Measurements from ENCODE around the gene ADD1. TPM values are rescaled to one million over a fixed set of nuclear protein-coding genes. Genes with fewer than 3 reads are reported as not detected.

Gene ADD1
- total RNA-seq, 1 experiment from 2014 or later, result 224 TPM

- peaks cover 20% of the 10 kb centered on the region for H3K36me3 ChIP-seq (replicated peaks; ENCODE audit: control insufficient read depth, insufficient read depth, low read length)
- H3K27me3 ChIP-seq (ENCODE audit: control insufficient read depth, insufficient read depth, low read length), result no peaks in the 10 kb centered on the region
- no peak overlapping the region for H3K4me3 ChIP-seq (ENCODE audit: insufficient read depth, low read depth, low read length)
- DNase-seq, result no peak
These were observed 42.5 kb downstream of the ADD1 start for GRCh38 chr4:2886161-2886560.

- H3K4me3 ChIP-seq (ENCODE audit: insufficient read depth, low read depth, low read length), result no peak overlapping the region
These were observed 43.0 kb downstream of the ADD1 start for GRCh38 chr4:2886622-2887021.

GRCh38 chr4:2887343-2887742 lies 43.7 kb downstream of the ADD1 start:
- no peak for DNase-seq
- H3K27me3 ChIP-seq (ENCODE audit: control insufficient read depth, insufficient read depth, low read length), result no peaks in the 10 kb centered on the region
- H3K36me3 ChIP-seq (replicated peaks; ENCODE audit: control insufficient read depth, insufficient read depth, low read length), result peaks cover 20% of the 10 kb centered on the region
- H3K4me3 ChIP-seq (ENCODE audit: insufficient read depth, low read depth, low read length), result no peak overlapping the region

More at GRCh38 chr4:2886622-2887021, 43.0 kb downstream of the ADD1 start:
- Histone ChIP-seq H3K27me3 (ENCODE audit: control insufficient read depth, insufficient read depth, low read length) (no peaks in the 10 kb centered on the region), H3K36me3 (replicated peaks; ENCODE audit: control insufficient read depth, insufficient read depth, low read length) (peaks cover 20% of the 10 kb centered on the region)
- DNase-seq, result no peak

- Histone ChIP-seq H3K27me3 (ENCODE audit: control insufficient read depth, insufficient read depth, low read length) (no peaks in the 10 kb centered on the region), H3K36me3 (replicated peaks; ENCODE audit: control insufficient read depth, insufficient read depth, low read length) (peaks cover 22% of the 10 kb centered on the region), H3K4me3 (ENCODE audit: insufficient read depth, low read depth, low read length) (no peak overlapping the region)
- DNase-seq, result no peak
These were observed 45.2 kb downstream of the ADD1 start for GRCh38 chr4:2888886-2889285.

- peaks cover 15% of the 10 kb centered on the region for H3K36me3 ChIP-seq (replicated peaks; ENCODE audit: control insufficient read depth, insufficient read depth, low read length)
- no peak overlapping the region for H3K4me3 ChIP-seq (ENCODE audit: insufficient read depth, low read depth, low read length)
- DNase-seq, result no peak
- no peaks in the 10 kb centered on the region for H3K27me3 ChIP-seq (ENCODE audit: control insufficient read depth, insufficient read depth, low read length)
These were observed 47.6 kb downstream of the ADD1 start for GRCh38 chr4:2891294-2891693.

GRCh38 chr4:2893772-2894171 lies 50.1 kb downstream of the ADD1 start:
- Histone ChIP-seq H3K4me3 (ENCODE audit: insufficient read depth, low read depth, low read length) (no peak overlapping the region), H3K36me3 (replicated peaks; ENCODE audit: control insufficient read depth, insufficient read depth, low read length) (peaks cover 18% of the 10 kb centered on the region), H3K27me3 (ENCODE audit: control insufficient read depth, insufficient read depth, low read length) (no peaks in the 10 kb centered on the region)

GRCh38 chr4:2898001-2898400 lies 54.4 kb downstream of the ADD1 start:
- peaks cover 34% of the 10 kb centered on the region for H3K36me3 ChIP-seq (replicated peaks; ENCODE audit: control insufficient read depth, insufficient read depth, low read length)
- H3K27me3 ChIP-seq (ENCODE audit: control insufficient read depth, insufficient read depth, low read length), result no peaks in the 10 kb centered on the region
- no peak overlapping the region for H3K4me3 ChIP-seq (ENCODE audit: insufficient read depth, low read depth, low read length)
- DNase-seq, result no peak

More at GRCh38 chr4:2893772-2894171, 50.1 kb downstream of the ADD1 start:
- DNase-seq, result no peak

GRCh38 chr4:2900741-2901140 lies 57.1 kb downstream of the ADD1 start:
- no peak for DNase-seq
- Histone ChIP-seq H3K4me3 (ENCODE audit: insufficient read depth, low read depth, low read length) (no peak overlapping the region), H3K36me3 (replicated peaks; ENCODE audit: control insufficient read depth, insufficient read depth, low read length) (peaks cover 46% of the 10 kb centered on the region), H3K27me3 (ENCODE audit: control insufficient read depth, insufficient read depth, low read length) (no peaks in the 10 kb centered on the region)

- DNase-seq, result no peak
- H3K27me3 ChIP-seq (ENCODE audit: control insufficient read depth, insufficient read depth, low read length), result no peaks in the 10 kb centered on the region
- H3K36me3 ChIP-seq (replicated peaks; ENCODE audit: control insufficient read depth, insufficient read depth, low read length), result peaks cover 47% of the 10 kb centered on the region
- no peak overlapping the region for H3K4me3 ChIP-seq (ENCODE audit: insufficient read depth, low read depth, low read length)
These were observed 57.5 kb downstream of the ADD1 start for GRCh38 chr4:2901186-2901585.

GRCh38 chr4:2902126-2902525 lies 58.5 kb downstream of the ADD1 start:
- DNase-seq, result no peak
- Histone ChIP-seq H3K36me3 (replicated peaks; ENCODE audit: control insufficient read depth, insufficient read depth, low read length) (peaks cover 49% of the 10 kb centered on the region), H3K4me3 (ENCODE audit: insufficient read depth, low read depth, low read length) (no peak overlapping the region), H3K27me3 (ENCODE audit: control insufficient read depth, insufficient read depth, low read length) (no peaks in the 10 kb centered on the region)

GRCh38 chr4:2905544-2905943 lies 61.9 kb downstream of the ADD1 start:
- DNase-seq, result no peak
- Histone ChIP-seq H3K36me3 (replicated peaks; ENCODE audit: control insufficient read depth, insufficient read depth, low read length) (peaks cover 46% of the 10 kb centered on the region), H3K4me3 (ENCODE audit: insufficient read depth, low read depth, low read length) (no peak overlapping the region)

GRCh38 chr4:2906218-2906617 lies 62.6 kb downstream of the ADD1 start:
- no peak overlapping the region for H3K4me3 ChIP-seq (ENCODE audit: insufficient read depth, low read depth, low read length)
- DNase-seq, result no peak
- H3K36me3 ChIP-seq (replicated peaks; ENCODE audit: control insufficient read depth, insufficient read depth, low read length), result peaks cover 49% of the 10 kb centered on the region
- H3K27me3 ChIP-seq (ENCODE audit: control insufficient read depth, insufficient read depth, low read length), result no peaks in the 10 kb centered on the region

More at GRCh38 chr4:2905544-2905943, 61.9 kb downstream of the ADD1 start:
- no peaks in the 10 kb centered on the region for H3K27me3 ChIP-seq (ENCODE audit: control insufficient read depth, insufficient read depth, low read length)

- Histone ChIP-seq H3K36me3 (replicated peaks; ENCODE audit: control insufficient read depth, insufficient read depth, low read length) (peaks cover 55% of the 10 kb centered on the region), H3K4me3 (ENCODE audit: insufficient read depth, low read depth, low read length) (no peak overlapping the region), H3K27me3 (ENCODE audit: control insufficient read depth, insufficient read depth, low read length) (no peaks in the 10 kb centered on the region)
- DNase-seq, result no peak
These were observed 63.6 kb downstream of the ADD1 start for GRCh38 chr4:2907226-2907625.

GRCh38 chr4:2907706-2908293 lies 64.2 kb downstream of the ADD1 start:
- no peak for DNase-seq
- Histone ChIP-seq H3K4me3 (ENCODE audit: insufficient read depth, low read depth, low read length) (no peak overlapping the region), H3K36me3 (replicated peaks; ENCODE audit: control insufficient read depth, insufficient read depth, low read length) (peaks cover 56% of the 10 kb centered on the region), H3K27me3 (ENCODE audit: control insufficient read depth, insufficient read depth, low read length) (no peaks in the 10 kb centered on the region)

GRCh38 chr4:2908686-2909085 lies 65.0 kb downstream of the ADD1 start:
- DNase-seq, result no peak
- Histone ChIP-seq H3K27me3 (ENCODE audit: control insufficient read depth, insufficient read depth, low read length) (no peaks in the 10 kb centered on the region), H3K36me3 (replicated peaks; ENCODE audit: control insufficient read depth, insufficient read depth, low read length) (peaks cover 57% of the 10 kb centered on the region), H3K4me3 (ENCODE audit: insufficient read depth, low read depth, low read length) (no peak overlapping the region)

- Histone ChIP-seq H3K27me3 (ENCODE audit: control insufficient read depth, insufficient read depth, low read length) (no peaks in the 10 kb centered on the region), H3K36me3 (replicated peaks; ENCODE audit: control insufficient read depth, insufficient read depth, low read length) (peaks cover 50% of the 10 kb centered on the region), H3K4me3 (ENCODE audit: insufficient read depth, low read depth, low read length) (no peak overlapping the region)
- no peak for DNase-seq
These were observed 65.9 kb downstream of the ADD1 start for GRCh38 chr4:2909583-2909982.
